ENCODE results near the gene SEMA6A. TPM values are rescaled to one million over a fixed set of nuclear protein-coding genes. Genes with fewer than 3 reads are reported as not detected.

The SEMA6A gene
- total and polyA plus RNA-seq, 2 experiments from 2014 or later: 233 to 400 TPM

DNA sequence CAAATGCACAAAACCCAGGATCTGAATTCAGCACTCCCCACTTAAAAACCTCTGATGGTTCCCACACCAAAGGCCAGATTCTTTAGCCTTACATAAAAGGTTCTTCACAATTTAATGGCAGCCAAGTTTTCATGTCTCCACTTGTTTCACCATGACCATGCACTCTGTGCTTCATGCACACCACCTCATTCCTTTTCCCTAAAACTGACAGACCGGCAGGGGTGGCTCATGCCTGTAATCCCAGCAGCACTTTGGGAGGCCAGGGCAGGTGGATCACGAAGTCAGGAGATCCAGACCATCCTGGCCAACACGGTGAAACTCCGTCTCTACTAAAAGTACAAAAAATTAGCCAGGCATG is 150.4 kb downstream of the SEMA6A start:
- no peak for DNase-seq (ENCODE audit: low spot score)

More for the DNA sequence above, 150.4 kb downstream of the SEMA6A start:
- TF ChIP-seq ZNF114 (CRISPR knock-in tag; IDR thresholded peaks at IDR 0.05) (no peak), NANOG (IDR thresholded peaks at IDR 0.05; ENCODE audit: borderline replicate concordance) (no peak), JUNB (IDR thresholded peaks at IDR 0.05; ENCODE audit: unreplicated experiment) (no peak), EZH2 (IDR thresholded peaks at IDR 0.05; ENCODE audit: low read depth, unreplicated experiment) (no peak)
- TF ChIP-seq, protein P1, sequence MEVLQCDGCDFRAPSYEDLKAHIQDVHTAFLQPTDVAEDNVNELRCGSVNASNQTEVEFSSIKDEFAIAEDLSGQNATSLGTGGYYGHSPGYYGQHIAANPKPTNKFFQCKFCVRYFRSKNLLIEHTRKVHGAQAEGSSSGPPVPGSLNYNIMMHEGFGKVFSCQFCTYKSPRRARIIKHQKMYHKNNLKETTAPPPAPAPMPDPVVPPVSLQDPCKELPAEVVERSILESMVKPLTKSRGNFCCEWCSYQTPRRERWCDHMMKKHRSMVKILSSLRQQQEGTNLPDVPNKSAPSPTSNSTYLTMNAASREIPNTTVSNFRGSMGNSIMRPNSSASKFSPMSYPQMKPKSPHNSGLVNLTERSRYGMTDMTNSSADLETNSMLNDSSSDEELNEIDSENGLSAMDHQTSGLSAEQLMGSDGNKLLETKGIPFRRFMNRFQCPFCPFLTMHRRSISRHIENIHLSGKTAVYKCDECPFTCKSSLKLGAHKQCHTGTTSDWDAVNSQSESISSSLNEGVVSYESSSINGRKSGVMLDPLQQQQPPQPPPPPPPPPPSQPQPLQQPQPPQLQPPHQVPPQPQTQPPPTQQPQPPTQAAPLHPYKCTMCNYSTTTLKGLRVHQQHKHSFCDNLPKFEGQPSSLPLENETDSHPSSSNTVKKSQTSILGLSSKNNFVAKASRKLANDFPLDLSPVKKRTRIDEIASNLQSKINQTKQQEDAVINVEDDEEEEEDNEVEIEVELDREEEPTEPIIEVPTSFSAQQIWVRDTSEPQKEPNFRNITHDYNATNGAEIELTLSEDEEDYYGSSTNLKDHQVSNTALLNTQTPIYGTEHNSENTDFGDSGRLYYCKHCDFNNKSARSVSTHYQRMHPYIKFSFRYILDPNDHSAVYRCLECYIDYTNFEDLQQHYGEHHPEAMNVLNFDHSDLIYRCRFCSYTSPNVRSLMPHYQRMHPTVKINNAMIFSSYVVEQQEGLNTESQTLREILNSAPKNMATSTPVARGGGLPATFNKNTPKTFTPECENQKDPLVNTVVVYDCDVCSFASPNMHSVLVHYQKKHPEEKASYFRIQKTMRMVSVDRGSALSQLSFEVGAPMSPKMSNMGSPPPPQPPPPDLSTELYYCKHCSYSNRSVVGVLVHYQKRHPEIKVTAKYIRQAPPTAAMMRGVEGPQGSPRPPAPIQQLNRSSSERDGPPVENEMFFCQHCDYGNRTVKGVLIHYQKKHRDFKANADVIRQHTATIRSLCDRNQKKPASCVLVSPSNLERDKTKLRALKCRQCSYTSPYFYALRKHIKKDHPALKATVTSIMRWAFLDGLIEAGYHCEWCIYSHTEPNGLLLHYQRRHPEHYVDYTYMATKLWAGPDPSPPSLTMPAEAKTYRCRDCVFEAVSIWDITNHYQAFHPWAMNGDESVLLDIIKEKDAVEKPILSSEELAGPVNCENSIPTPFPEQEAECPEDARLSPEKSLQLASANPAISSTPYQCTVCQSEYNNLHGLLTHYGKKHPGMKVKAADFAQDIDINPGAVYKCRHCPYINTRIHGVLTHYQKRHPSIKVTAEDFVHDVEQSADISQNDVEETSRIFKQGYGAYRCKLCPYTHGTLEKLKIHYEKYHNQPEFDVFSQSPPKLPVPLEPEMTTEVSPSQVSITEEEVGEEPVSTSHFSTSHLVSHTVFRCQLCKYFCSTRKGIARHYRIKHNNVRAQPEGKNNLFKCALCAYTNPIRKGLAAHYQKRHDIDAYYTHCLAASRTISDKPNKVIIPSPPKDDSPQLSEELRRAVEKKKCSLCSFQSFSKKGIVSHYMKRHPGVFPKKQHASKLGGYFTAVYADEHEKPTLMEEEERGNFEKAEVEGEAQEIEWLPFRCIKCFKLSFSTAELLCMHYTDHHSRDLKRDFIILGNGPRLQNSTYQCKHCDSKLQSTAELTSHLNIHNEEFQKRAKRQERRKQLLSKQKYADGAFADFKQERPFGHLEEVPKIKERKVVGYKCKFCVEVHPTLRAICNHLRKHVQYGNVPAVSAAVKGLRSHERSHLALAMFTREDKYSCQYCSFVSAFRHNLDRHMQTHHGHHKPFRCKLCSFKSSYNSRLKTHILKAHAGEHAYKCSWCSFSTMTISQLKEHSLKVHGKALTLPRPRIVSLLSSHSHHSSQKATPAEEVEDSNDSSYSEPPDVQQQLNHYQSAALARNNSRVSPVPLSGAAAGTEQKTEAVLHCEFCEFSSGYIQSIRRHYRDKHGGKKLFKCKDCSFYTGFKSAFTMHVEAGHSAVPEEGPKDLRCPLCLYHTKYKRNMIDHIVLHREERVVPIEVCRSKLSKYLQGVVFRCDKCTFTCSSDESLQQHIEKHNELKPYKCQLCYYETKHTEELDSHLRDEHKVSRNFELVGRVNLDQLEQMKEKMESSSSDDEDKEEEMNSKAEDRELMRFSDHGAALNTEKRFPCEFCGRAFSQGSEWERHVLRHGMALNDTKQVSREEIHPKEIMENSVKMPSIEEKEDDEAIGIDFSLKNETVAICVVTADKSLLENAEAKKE (CRISPR knock-in tag; IDR thresholded peaks at IDR 0.05): no peak
- TF ChIP-seq, protein P2, sequence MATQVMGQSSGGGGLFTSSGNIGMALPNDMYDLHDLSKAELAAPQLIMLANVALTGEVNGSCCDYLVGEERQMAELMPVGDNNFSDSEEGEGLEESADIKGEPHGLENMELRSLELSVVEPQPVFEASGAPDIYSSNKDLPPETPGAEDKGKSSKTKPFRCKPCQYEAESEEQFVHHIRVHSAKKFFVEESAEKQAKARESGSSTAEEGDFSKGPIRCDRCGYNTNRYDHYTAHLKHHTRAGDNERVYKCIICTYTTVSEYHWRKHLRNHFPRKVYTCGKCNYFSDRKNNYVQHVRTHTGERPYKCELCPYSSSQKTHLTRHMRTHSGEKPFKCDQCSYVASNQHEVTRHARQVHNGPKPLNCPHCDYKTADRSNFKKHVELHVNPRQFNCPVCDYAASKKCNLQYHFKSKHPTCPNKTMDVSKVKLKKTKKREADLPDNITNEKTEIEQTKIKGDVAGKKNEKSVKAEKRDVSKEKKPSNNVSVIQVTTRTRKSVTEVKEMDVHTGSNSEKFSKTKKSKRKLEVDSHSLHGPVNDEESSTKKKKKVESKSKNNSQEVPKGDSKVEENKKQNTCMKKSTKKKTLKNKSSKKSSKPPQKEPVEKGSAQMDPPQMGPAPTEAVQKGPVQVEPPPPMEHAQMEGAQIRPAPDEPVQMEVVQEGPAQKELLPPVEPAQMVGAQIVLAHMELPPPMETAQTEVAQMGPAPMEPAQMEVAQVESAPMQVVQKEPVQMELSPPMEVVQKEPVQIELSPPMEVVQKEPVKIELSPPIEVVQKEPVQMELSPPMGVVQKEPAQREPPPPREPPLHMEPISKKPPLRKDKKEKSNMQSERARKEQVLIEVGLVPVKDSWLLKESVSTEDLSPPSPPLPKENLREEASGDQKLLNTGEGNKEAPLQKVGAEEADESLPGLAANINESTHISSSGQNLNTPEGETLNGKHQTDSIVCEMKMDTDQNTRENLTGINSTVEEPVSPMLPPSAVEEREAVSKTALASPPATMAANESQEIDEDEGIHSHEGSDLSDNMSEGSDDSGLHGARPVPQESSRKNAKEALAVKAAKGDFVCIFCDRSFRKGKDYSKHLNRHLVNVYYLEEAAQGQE (IDR thresholded peaks at IDR 0.05; ENCODE audit: unreplicated experiment): no peak
- peaks cover 9% of the 10 kb centered on the region for H3K4me1 Mint-ChIP-seq
- Histone ChIP-seq H3K4me1 (ENCODE audit: insufficient read depth) (no peaks in the 10 kb centered on the region), H3K27ac (ENCODE audit: low read depth) (no peak overlapping the region), H3K27me3 (ENCODE audit: insufficient read depth) (no peaks in the 10 kb centered on the region), H3F3A (replicated peaks; ENCODE audit: low read depth) (no peaks in the 10 kb centered on the region), H3K79me2 (replicated peaks; ENCODE audit: insufficient read depth) (no peaks in the 10 kb centered on the region), H3K4me2 (no peak overlapping the region), H3K4me3 (no peak overlapping the region), H2AFZ (no peak overlapping the region), H4K20me1 (replicated peaks; ENCODE audit: insufficient read depth) (no peaks in the 10 kb centered on the region), H3K36me3 (ENCODE audit: insufficient read depth) (no peaks in the 10 kb centered on the region), H3K9me2 (ENCODE audit: insufficient read depth) (0 out of 2 replicates have a peak, but pooled peaks cover 6% of the 10 kb centered on the region)
- no peaks in the 10 kb centered on the region for H3K9me3 Mint-ChIP-seq
- ATAC-seq: no peak
- H3K27me3 Mint-ChIP-seq (ENCODE audit: insufficient read depth, low read depth, poor library complexity): no peaks in the 10 kb centered on the region
- H3K4me3 Mint-ChIP-seq: no peak overlapping the region
- H3K27ac Mint-ChIP-seq: no peak overlapping the region
- H3K36me3 Mint-ChIP-seq (ENCODE audit: low read depth): no peaks in the 10 kb centered on the region; the same call in 2 of the 3 replicates

Data from GM23338 (cell line).